Testis (tissue), 2 donors: ENCODE measurements around the gene CARMIL3.

Experiments used
- POLR2A ChIP-seq: fragments of 450-650 bp; IDR thresholded peaks from one replicate; pipeline ENCODE4 v1.6.1; 2017; ENCODE audit warnings: antibody characterized with exemption, mild to moderate bottlenecking, moderate library complexity
- TF ChIP-seq, protein P1 (sequence below), 3 experiments: fragments of 450-650 bp in 2 of 3; fragments of 200-600 bp in 1 of 3; sonication (generic) in 1 of 3; IDR thresholded peaks; one replicate each; pipeline ENCODE4 v1.5.1; 2016 to 2019; ENCODE audit warnings: antibody characterized with exemption in 3 of 3, mild to moderate bottlenecking in 2 of 3, moderate library complexity in 1 of 3

DNA sequence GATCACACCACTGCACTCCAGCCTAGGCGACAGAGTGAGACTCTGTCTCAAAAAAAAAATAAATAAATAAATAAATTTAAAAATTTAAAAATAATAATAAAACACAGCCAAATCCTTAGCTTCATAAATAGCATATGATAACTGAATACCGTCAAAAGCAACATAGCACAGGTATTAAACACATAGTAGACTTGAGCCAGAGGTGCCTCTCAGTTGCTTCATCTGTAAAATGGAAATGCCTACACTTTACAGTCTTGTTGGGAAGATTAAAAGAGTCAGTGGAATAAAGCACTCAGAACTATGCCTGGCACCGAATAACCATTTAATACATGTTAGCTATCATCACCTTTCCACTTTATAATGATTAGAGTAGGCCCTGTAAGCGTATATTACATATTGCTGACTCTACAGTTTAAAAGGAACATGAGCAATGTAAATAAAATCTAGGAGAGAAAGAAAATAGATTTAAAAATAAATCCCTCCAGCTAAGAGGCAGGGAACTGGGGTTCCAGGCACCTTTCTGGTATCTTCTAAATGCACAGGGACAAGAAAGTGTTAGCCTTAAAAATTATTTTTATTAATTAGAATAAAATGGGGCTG, 55.0 kb downstream of the CARMIL3 start:
- TF ChIP-seq POLR2A, result no peak
- TF ChIP-seq, protein P1, sequence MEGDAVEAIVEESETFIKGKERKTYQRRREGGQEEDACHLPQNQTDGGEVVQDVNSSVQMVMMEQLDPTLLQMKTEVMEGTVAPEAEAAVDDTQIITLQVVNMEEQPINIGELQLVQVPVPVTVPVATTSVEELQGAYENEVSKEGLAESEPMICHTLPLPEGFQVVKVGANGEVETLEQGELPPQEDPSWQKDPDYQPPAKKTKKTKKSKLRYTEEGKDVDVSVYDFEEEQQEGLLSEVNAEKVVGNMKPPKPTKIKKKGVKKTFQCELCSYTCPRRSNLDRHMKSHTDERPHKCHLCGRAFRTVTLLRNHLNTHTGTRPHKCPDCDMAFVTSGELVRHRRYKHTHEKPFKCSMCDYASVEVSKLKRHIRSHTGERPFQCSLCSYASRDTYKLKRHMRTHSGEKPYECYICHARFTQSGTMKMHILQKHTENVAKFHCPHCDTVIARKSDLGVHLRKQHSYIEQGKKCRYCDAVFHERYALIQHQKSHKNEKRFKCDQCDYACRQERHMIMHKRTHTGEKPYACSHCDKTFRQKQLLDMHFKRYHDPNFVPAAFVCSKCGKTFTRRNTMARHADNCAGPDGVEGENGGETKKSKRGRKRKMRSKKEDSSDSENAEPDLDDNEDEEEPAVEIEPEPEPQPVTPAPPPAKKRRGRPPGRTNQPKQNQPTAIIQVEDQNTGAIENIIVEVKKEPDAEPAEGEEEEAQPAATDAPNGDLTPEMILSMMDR (IDR thresholded peaks at IDR 0.05), result no peak
